HG02571 (cell line): ENCODE results near the gene SH3BP5.

Experiments used
- ATAC-seq: cut with Tn5 transposase; IDR thresholded peaks from one replicate; pipeline ENCODE4 v1.9.1; 2021; ENCODE audit warnings: mild to moderate bottlenecking, moderate library complexity; ENCODE audit not compliant: unreplicated experiment

SH3BP5 gene

DNA sequence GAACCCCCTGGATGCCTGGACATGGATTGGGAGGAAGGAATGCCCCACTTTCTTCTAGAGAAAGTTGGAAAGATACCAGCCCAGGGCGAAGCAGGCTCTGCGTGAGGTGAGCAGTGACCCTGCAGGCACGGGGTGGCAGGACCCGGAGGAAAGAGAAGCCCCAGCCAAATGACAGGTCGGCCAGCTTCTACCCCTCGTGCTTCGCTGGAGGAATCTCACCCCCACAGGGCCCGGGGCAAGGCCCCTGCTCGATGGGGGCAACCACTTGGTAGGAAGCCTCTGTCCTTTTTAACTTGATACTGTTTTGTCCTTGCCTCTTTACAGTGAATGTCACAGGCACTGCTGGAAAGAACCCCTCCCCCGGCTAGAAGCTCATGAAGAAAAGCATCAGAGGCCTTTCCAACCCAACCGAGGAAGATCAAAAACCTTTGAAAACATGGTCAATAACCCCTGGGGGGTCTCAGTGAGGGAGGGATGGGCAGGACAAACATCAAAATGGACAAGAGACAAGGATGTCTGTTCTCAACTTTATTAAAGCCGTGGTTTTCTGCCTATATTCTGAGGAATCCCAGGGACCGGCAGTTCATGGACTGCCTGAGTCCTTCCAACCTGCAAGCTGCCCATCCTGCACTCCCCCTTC lies 54.4 kb downstream of the SH3BP5 start:
- ATAC-seq, result no peak

DNA sequence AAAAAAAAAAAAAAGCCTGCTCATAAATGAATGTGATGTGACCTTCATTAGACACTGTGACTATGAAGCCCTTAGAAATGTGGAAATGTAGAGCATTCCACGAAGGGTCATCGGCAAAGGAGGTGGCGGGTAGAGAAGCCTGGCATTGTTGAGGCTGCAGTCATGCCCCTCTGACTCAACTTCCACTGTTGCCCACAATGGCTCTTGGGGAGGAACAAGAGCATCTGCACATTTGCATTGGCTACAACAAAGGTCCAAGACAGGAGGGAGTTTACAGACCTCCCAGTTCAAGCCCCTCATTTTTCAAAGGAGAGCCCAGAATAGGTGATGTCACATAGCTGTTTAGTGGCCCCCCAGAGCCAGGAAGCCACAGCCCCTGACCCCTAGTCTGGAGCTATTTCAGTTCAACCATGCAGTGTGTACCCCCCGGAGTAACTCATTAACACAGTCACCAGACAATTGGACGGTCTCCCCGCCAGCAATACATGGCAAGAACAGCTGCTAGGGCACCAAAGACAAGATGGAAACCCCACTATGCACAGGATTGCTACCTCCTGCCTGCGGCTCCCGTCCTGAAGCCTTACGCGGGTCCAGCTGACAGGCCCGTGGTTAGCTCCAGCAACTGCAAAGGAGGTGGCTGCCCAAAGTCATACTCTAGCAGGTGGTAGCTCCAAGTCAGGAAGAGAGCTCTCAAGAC lies 56.2 kb downstream of the SH3BP5 start:
- no peak for ATAC-seq

DNA sequence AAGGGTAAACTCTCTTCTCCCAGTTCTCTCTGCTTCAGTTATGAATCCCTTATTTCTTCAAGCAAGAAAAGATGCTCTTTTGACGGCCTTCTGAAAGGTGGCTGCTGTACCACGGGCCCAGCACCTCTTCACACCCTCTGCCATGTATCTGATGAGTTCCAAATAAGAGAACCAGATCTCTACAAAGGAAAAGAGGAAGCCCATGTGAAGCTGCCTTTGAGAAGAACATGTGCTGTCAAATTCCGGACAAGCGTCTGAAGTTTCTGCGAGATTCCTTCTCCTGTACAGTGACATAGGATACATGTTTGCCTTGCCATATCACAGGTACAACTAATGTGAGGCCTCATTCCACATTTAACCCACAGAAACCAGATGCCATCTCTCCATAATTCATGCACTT lies 59.2 kb downstream of the SH3BP5 start:
- ATAC-seq, result no peak

DNA sequence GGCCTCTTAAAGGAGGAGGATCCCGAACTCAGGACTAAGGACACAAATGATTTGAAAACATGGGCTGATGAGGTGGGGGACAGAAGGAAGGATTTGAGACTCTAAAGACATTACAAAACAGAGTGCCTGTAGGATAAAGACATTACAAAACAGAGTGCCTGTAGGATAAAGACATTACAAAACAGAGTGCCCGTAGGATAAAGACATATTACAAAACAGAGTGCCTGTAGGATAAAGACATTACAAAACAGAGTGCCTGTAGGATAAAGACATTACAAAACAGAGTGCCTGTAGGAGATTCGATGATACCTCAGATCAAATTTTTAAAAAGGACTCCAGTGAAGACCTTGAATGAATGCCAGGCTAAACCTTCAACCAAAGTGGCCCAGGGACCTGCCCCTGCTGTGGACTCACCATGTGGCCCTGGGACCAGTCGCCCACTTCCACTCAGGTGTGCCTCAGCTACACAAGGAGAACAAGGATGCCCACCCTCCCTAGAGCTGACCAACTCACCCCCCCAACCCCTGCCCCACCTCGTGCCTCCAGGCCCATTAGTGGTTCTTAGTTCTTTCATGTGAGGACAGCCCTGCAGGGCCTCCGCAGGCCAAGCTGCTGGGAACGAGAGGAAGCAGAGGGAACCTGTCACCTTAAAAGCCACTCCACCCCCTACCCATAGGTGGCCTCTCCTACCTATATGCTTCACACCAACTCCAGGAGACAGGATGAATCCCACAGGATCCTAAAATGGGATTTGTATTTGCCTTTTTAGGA lies 59.8 kb downstream of the SH3BP5 start:
- ATAC-seq, result no peak

DNA sequence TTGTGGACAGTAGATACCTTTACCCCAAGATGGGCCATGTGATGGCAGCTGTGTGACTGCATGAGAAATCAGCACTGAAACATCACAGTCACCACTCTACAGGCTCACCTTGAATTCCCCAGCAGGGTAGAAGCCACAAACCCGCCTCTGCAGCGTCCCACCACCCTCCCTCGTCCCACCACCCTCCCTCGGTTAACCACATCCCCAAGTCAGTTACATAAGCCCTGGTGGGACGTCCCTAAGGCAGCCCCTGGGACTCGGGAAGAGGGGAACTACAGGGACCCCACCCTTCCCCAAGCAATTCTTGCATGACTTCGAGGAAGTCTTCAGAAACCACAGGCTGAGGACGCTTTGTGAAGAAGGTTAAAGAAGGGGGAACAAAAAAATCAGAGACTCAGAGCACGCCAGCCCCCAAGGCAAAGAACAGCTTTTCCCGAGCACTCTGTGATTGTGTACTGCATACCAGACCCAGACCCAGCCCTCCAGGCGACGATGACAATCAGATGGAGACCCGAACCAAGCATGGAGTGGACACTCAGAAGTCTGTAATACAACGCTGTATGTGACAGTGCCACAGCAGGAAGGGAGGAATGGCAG lies 60.5 kb downstream of the SH3BP5 start:
- peak; percentile 67 for ATAC-seq

GRCh38 chr3:15271030-15271429 lies 61.4 kb downstream of the SH3BP5 start:
- no peak for ATAC-seq

GRCh38 chr3:15269091-15269989 lies 63.0 kb downstream of the SH3BP5 start:
- ATAC-seq, result peak; percentile 59

- ATAC-seq, result peak; percentile 34
Measured at GRCh38 chr3:15268033-15268631, 64.3 kb downstream of the SH3BP5 start.

GRCh38 chr3:15267502-15267901 lies 64.9 kb downstream of the SH3BP5 start:
- no peak for ATAC-seq

DNA sequence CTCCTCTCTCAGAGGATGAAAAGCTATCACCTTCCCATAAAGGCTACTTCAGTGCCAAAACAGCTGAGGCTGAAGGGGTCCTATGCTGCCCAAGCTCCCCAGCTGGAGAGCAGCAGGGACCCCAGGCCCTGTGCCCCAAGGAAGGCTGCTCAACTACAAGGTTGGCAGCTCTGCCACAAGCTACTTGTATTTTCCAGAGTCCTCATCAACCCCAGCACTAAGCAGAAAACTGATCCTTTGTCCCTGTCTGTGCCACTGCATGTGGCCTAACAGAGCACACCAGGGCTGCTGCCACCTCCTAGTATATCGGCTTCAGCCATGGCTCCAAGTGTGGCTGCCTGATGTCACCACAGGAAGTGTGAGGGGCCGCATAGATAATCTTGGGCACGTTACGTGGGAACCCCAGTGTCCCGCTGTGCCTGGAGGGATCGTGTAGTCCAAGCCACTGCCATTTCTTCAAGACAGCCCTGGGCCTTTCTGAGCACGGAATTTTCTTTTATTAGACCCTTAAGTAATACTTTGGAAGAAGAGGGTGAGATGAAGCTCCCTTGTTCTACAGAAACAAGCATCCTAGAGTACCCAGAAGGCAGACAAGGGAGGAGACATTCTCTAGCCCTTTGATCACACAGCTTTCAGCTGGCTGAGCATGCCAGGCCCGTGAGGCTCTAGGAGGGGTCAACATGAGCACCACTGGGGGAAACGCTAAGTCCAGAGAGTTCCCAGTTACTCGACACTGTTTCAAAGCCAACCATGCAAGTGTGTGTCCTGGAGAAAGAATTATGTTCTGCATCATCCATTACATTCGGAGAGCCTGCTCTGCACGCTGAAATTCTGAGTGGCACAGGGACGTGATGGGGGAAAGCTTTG lies 65.6 kb downstream of the SH3BP5 start:
- ATAC-seq, result no peak

- no peak for ATAC-seq
Measured at GRCh38 chr3:15265655-15266509, 66.5 kb downstream of the SH3BP5 start.

DNA sequence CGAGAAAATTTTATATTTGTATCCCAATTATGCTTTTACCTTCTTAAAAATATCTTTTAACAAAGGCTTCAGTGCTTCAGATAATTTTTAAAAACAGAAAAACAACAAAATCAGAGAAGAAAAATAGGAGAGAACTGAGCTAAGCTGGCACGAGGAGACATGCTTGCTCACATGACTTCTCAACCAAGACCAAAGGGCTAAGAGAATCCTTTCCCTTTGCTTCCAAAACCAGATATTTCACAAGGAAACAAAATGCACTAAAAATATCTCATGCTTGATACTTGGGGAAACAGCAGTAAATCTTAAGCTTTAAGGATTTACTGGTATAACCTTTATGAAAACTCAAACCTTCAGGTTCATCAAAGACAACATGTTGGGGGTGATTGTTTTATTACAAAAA lies 67.9 kb downstream of the SH3BP5 start:
- no peak for ATAC-seq

DNA sequence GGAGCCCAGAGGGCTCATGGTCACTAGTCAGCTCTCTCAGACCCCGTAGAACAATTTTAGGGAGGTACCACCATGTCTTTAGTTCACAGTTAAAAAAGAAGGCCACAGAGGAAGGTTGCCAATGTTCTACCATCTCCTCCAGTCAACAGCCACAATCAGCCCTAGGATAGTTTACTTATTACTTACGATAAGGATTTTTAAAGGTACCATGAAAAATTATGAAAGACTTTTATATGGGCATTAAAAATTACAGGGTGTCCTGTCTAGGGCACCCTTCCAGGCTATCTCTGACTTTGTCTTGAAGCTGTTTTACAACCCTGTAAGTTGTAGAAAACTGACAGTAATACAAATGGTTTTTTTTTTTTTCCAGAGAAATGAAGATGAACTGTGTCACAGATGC lies 68.5 kb downstream of the SH3BP5 start:
- no peak for ATAC-seq

DNA sequence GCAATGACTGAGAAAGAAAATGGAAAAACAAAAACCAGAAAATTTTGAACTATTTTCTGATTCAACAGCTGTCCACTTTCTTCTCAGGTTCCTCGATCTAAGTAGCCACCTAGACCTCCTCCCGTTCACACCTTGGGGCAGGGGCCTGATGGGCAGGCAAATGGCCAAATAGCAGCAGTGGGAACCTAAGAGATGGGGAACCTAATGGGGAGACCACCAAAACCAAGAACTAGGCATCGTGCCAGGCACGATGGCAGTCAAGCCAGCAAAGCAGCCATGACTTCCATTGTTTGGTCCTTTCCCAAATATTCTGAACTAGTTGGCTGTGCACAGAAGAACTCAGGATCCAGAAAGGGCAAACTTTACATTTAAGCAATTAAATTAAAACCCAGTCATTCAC lies 69.3 kb downstream of the SH3BP5 start:
- no peak for ATAC-seq

DNA sequence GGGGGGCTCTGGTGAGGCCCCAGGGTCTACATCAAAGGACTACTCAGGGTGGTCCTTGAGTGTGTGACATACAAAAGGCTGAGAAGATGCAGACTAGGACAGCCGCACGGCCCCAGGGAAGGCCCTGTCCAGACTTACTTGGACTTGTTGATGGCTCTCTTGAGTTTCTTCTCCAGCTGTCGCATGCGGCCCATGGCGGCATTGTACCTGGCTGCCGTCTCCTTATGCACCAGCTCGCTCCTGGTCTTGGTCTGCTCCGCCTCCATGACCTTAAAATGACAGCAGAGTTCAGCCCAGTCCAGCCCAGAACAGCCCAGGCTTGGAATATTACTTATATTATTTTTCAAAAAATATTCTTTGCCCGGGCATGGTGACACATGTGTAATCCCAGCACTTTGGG lies 70.4 kb downstream of the SH3BP5 start:
- ATAC-seq, result no peak

- ATAC-seq, result no peak
Measured at GRCh38 chr3:15261274-15261673, 71.1 kb downstream of the SH3BP5 start.

- ATAC-seq, result no peak
Measured at GRCh38 chr3:15260531-15260930, 71.9 kb downstream of the SH3BP5 start.

GRCh38 chr3:15258720-15259119 lies 73.7 kb downstream of the SH3BP5 start:
- ATAC-seq, result no peak
